Measurements from ENCODE around the gene C1QTNF6.

DNA sequence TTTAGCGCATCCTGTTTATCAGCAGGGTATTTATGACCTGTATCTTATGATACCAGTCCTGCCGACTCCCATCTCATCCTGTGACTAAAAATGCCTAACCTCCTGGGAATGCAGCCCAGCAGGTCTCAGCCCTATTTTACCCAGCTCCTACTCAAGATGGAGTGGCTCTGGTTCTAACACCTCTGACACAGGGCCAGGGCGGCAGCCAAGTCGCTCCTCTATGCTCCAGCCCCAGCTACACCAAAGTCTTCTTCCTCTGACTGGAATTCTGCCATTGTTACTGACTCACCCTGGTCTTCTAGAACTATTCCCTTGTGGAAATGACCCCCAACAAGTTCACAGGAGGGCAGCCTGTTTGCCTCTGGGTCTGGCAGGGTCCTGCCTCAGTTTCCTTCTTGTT, 7.9 kb upstream of the C1QTNF6 start:
- TF ChIP-seq POLR2A (IDR thresholded peaks at IDR 0.05; ENCODE audit: low read depth) (no peak), POLR2AphosphoS5 (IDR thresholded peaks at IDR 0.05) (no peak), EP300 (IDR thresholded peaks at IDR 0.05) (no peak)
- TF ChIP-seq, protein P1, sequence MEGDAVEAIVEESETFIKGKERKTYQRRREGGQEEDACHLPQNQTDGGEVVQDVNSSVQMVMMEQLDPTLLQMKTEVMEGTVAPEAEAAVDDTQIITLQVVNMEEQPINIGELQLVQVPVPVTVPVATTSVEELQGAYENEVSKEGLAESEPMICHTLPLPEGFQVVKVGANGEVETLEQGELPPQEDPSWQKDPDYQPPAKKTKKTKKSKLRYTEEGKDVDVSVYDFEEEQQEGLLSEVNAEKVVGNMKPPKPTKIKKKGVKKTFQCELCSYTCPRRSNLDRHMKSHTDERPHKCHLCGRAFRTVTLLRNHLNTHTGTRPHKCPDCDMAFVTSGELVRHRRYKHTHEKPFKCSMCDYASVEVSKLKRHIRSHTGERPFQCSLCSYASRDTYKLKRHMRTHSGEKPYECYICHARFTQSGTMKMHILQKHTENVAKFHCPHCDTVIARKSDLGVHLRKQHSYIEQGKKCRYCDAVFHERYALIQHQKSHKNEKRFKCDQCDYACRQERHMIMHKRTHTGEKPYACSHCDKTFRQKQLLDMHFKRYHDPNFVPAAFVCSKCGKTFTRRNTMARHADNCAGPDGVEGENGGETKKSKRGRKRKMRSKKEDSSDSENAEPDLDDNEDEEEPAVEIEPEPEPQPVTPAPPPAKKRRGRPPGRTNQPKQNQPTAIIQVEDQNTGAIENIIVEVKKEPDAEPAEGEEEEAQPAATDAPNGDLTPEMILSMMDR (IDR thresholded peaks at IDR 0.05) = no peak
